Measurements from ENCODE around the gene VSNL1. TPM values are rescaled to one million over a fixed set of nuclear protein-coding genes. Genes with fewer than 3 reads are reported as not detected.

VSNL1 gene
- total RNA-seq, 1 donor from 2014 or later = 94.4 TPM

- H3K27me3 Mint-ChIP-seq (ENCODE audit: insufficient read depth, low read depth) = peaks cover 2% of the 10 kb centered on the region
- H3F3A ChIP-seq (ENCODE audit: low read depth) = peaks cover 6% of the 10 kb centered on the region
- H3K9ac ChIP-seq = no peak overlapping the region
- H3K9me3 ChIP-seq (ENCODE audit: low read depth) = no peaks in the 10 kb centered on the region
- no peak overlapping the region for H3K4me2 ChIP-seq
- H2AFZ ChIP-seq (replicated peaks) = no peak overlapping the region
- H3K27me3 ChIP-seq = no peaks in the 10 kb centered on the region
- no peaks in the 10 kb centered on the region for H3K9me3 Mint-ChIP-seq
- no peak for DNase-seq (ENCODE audit: low spot score)
- H3K27ac Mint-ChIP-seq = no peak overlapping the region
- H4K20me1 ChIP-seq (ENCODE audit: low read depth) = peaks cover 21% of the 10 kb centered on the region
- H3K4me1 Mint-ChIP-seq = no peaks in the 10 kb centered on the region
- peaks cover 12% of the 10 kb centered on the region for H3K4me1 ChIP-seq
- no peak overlapping the region for H3K4me3 ChIP-seq
- H3K27ac ChIP-seq = no peak overlapping the region
- no peaks in the 10 kb centered on the region for H3K36me3 Mint-ChIP-seq
- H3K4me3 Mint-ChIP-seq = no peak overlapping the region
- TF ChIP-seq EZH2phosphoT487 (IDR thresholded peaks at IDR 0.05) = no peak
- no peak for TF ChIP-seq EZH2 (IDR thresholded peaks at IDR 0.05)
- TF ChIP-seq, protein P1, sequence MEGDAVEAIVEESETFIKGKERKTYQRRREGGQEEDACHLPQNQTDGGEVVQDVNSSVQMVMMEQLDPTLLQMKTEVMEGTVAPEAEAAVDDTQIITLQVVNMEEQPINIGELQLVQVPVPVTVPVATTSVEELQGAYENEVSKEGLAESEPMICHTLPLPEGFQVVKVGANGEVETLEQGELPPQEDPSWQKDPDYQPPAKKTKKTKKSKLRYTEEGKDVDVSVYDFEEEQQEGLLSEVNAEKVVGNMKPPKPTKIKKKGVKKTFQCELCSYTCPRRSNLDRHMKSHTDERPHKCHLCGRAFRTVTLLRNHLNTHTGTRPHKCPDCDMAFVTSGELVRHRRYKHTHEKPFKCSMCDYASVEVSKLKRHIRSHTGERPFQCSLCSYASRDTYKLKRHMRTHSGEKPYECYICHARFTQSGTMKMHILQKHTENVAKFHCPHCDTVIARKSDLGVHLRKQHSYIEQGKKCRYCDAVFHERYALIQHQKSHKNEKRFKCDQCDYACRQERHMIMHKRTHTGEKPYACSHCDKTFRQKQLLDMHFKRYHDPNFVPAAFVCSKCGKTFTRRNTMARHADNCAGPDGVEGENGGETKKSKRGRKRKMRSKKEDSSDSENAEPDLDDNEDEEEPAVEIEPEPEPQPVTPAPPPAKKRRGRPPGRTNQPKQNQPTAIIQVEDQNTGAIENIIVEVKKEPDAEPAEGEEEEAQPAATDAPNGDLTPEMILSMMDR (IDR thresholded peaks at IDR 0.05) = no peak
- peaks cover 8% of the 10 kb centered on the region for H3K79me2 ChIP-seq (ENCODE audit: low read depth)
- H3K36me3 ChIP-seq = no peaks in the 10 kb centered on the region
These were observed 108.1 kb downstream of the VSNL1 start for GRCh38 chr2:17648581-17648980.

DNA sequence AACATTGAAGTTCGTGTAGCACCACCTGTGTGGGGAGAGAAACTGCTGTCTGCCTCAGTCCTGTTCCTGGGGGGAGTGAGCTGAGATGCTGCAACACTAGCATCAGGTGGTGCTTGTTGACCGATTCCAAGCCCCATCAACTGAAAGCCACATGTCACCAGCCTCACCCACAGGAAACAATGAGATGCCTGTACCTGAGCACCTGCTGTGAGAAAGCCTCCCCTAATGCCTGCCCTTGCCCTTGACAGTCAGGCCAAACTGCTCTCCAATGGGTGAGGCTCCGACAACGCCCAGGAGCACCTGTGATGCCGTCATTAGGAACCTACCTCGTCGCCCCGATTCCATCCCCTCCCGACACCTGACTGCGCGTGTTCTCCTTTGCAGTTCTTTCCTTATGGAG is 108.5 kb downstream of the VSNL1 start:
- DNase-seq (ENCODE audit: low spot score) = no peak
- H3K36me3 ChIP-seq = no peaks in the 10 kb centered on the region
- no peak overlapping the region for H3K9ac ChIP-seq
- H4K20me1 ChIP-seq (ENCODE audit: low read depth) = peaks cover 21% of the 10 kb centered on the region
- no peak overlapping the region for H3K27ac ChIP-seq
- H3K4me1 ChIP-seq = peaks cover 12% of the 10 kb centered on the region
- H3K79me2 ChIP-seq (ENCODE audit: low read depth) = peaks cover 8% of the 10 kb centered on the region
- H3K9me3 ChIP-seq (ENCODE audit: low read depth) = no peaks in the 10 kb centered on the region
- TF ChIP-seq, protein P1 (IDR thresholded peaks at IDR 0.05) = no peak
- TF ChIP-seq EZH2phosphoT487 (IDR thresholded peaks at IDR 0.05) = no peak
- TF ChIP-seq EZH2 (IDR thresholded peaks at IDR 0.05) = no peak
- Mint-ChIP-seq H3K27ac (no peak overlapping the region), H3K36me3 (no peaks in the 10 kb centered on the region), H3K4me3 (no peak overlapping the region), H3K9me3 (no peaks in the 10 kb centered on the region), H3K4me1 (no peaks in the 10 kb centered on the region), H3K27me3 (ENCODE audit: insufficient read depth, low read depth) (peaks cover 2% of the 10 kb centered on the region)
- H3K4me2 ChIP-seq = no peak overlapping the region
- no peak overlapping the region for H2AFZ ChIP-seq (replicated peaks)
- H3K27me3 ChIP-seq = no peaks in the 10 kb centered on the region
- H3K4me3 ChIP-seq = no peak overlapping the region
- H3F3A ChIP-seq (ENCODE audit: low read depth) = peaks cover 6% of the 10 kb centered on the region

DNA sequence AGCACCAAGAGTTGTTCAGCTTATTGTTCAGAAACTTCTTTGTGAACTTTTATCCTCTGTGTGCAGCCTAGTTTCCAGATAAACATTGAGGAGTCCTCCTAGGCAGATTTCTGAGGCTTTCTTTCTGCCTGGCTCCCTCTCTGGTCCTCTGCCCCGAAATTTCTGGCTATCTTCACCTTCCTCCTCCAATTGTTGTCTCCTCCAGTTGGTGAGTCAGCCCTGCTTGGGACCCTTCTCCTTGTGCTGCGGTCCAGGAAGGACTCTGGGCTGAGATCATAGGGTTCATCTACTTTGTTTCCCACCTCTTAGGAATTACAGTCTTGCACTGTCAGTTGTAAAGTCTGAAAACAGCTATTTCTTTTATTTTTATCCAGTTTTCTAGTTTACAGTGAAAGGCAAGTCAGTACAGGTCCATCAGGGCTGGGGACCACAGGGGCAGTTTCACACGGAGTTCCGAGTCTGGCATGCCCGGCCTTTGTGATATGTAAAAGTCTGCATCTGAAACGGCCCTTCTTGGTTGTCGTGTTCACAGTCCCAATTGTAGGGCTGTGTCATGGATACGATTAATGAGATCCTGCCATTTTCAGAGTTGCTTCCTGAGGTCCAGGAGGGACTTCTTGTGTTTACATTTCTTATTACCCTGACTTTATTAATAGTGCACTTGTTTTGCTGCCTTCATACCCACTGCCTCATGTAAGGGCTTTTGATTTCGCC is 112.3 kb downstream of the VSNL1 start:
- H3K27me3 Mint-ChIP-seq (ENCODE audit: insufficient read depth, low read depth) = peaks cover 2% of the 10 kb centered on the region
- no peak for TF ChIP-seq EZH2 (IDR thresholded peaks at IDR 0.05)
- TF ChIP-seq, protein P1 (IDR thresholded peaks at IDR 0.05) = no peak
- TF ChIP-seq EZH2phosphoT487 (IDR thresholded peaks at IDR 0.05) = no peak

More for the DNA sequence above, 112.3 kb downstream of the VSNL1 start:
- no peak for DNase-seq (ENCODE audit: low spot score)
- no peak overlapping the region for H3K4me2 ChIP-seq
- Mint-ChIP-seq H3K9me3 (no peaks in the 10 kb centered on the region), H3K27ac (no peak overlapping the region), H3K4me3 (no peak overlapping the region), H3K36me3 (no peaks in the 10 kb centered on the region), H3K4me1 (peaks cover 5% of the 10 kb centered on the region)
- H2AFZ ChIP-seq (replicated peaks) = no peak overlapping the region
- H3K27me3 ChIP-seq = no peaks in the 10 kb centered on the region
- H4K20me1 ChIP-seq (ENCODE audit: low read depth) = peaks cover 7% of the 10 kb centered on the region
- H3K36me3 ChIP-seq = no peaks in the 10 kb centered on the region
- no peak overlapping the region for H3K9ac ChIP-seq
- H3K4me1 ChIP-seq = peaks cover 12% of the 10 kb centered on the region
- no peak overlapping the region for H3K4me3 ChIP-seq
- no peaks in the 10 kb centered on the region for H3K79me2 ChIP-seq (ENCODE audit: low read depth)
- H3K27ac ChIP-seq = peak overlapping the region; percentile 65
- H3F3A ChIP-seq (ENCODE audit: low read depth) = no peaks in the 10 kb centered on the region
- H3K9me3 ChIP-seq (ENCODE audit: low read depth) = no peaks in the 10 kb centered on the region
